Right lobe of liver (tissue), 4 donors: ENCODE data around the gene ANXA11.

Experiments used
- POLR2A ChIP-seq: fragments of 450-650 bp; IDR thresholded peaks from one replicate; pipeline ENCODE4 v1.6.1; 2017; ENCODE audit warnings: antibody characterized with exemption, mild to moderate bottlenecking
- TF ChIP-seq, protein P1 (sequence below), 4 donors: fragments of 200-600 bp in 3 of 4; fragments of 450-650 bp in 1 of 4; IDR thresholded peaks; one replicate each; pipeline versions ENCODE4 v1.5.1 to v1.8.0; 2016 to 2022; ENCODE audit warnings: antibody characterized with exemption in 4 of 4, mild to moderate bottlenecking in 2 of 4
- donor health status: DM: no; HTN: no; CAD: no.
- donor health status: DM: no; HTN: no; CAD: no.
- donor health status: DM: no; HTN: yes; CAD: no.

DNA sequence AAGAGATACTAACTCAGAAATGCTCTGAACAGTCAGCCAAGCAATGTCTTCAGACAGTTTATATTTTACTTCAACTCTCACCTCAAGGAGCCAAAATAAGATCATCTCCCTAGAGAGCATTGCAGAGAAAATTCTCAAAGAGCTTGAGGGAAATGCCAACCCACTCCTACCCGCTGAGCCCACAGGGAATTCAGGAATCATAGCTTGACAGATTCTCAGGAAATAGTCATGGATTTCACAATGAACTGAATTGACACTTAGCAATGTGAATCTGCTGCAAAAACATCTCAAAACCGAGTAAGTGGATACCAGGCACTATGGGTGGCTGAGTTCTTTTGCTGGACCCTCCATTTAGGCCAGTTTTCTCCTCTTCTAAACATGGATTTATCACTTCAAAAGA, 82.6 kb downstream of the ANXA11 start:
- TF ChIP-seq, protein P1, sequence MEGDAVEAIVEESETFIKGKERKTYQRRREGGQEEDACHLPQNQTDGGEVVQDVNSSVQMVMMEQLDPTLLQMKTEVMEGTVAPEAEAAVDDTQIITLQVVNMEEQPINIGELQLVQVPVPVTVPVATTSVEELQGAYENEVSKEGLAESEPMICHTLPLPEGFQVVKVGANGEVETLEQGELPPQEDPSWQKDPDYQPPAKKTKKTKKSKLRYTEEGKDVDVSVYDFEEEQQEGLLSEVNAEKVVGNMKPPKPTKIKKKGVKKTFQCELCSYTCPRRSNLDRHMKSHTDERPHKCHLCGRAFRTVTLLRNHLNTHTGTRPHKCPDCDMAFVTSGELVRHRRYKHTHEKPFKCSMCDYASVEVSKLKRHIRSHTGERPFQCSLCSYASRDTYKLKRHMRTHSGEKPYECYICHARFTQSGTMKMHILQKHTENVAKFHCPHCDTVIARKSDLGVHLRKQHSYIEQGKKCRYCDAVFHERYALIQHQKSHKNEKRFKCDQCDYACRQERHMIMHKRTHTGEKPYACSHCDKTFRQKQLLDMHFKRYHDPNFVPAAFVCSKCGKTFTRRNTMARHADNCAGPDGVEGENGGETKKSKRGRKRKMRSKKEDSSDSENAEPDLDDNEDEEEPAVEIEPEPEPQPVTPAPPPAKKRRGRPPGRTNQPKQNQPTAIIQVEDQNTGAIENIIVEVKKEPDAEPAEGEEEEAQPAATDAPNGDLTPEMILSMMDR (IDR thresholded peaks at IDR 0.05), result no peak
- no peak for TF ChIP-seq POLR2A
